ENCODE data around the gene BMPR1A.

The BMPR1A gene

DNA sequence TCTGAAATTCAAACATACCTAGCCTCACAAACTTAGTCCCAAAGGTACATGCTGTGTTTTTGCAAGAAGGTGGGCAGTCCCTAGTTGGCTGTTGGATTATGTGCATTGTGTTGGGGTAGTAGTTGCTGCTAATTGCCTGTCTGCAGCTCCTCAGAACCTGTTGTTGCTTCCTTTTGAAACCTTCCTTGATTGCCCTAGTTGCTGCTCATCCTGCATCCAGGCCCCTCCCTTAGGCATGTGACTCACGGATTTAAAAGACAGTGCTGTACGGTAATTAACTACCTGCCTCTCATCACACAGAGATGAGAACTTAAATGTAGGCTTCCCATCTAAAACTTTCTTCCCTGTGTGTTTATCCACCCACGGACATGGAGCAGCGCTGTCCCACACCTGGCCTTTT, 67.7 kb downstream of the BMPR1A start:
- TF ChIP-seq, protein P1, sequence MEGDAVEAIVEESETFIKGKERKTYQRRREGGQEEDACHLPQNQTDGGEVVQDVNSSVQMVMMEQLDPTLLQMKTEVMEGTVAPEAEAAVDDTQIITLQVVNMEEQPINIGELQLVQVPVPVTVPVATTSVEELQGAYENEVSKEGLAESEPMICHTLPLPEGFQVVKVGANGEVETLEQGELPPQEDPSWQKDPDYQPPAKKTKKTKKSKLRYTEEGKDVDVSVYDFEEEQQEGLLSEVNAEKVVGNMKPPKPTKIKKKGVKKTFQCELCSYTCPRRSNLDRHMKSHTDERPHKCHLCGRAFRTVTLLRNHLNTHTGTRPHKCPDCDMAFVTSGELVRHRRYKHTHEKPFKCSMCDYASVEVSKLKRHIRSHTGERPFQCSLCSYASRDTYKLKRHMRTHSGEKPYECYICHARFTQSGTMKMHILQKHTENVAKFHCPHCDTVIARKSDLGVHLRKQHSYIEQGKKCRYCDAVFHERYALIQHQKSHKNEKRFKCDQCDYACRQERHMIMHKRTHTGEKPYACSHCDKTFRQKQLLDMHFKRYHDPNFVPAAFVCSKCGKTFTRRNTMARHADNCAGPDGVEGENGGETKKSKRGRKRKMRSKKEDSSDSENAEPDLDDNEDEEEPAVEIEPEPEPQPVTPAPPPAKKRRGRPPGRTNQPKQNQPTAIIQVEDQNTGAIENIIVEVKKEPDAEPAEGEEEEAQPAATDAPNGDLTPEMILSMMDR (IDR thresholded peaks at IDR 0.05; ENCODE audit: borderline replicate concordance, control extremely low read depth, extremely low read depth, insufficient read depth, missing control alignments): no peak
- in situ Hi-C loops (cut with MboI; ENCODE audit: low sequenced_read_pairs, unreplicated experiment): no loop called here
- no peak for DNase-seq (ENCODE audit: low spot score)

DNA sequence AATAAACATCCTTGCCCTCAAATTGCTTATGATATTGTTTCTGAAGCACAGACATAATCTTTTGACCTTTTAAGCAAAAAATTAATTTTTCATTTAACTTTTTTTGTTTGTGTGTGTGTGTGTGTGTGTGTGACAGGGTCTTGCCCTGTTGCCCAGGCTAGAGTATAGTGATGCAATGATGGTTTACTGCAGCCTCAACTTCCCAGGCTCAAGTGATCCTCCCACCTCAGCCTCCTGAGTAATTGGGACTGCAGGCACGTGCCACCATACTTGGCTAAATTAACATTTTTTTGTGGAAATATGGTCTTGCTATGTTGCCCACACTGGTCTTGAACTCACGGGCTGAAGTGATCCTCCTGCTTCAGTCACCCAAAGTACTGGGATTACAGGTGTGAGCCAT, 68.9 kb downstream of the BMPR1A start:
- in situ Hi-C loops (cut with MboI; ENCODE audit: low sequenced_read_pairs, unreplicated experiment): no loop called here
- TF ChIP-seq, protein P1 (IDR thresholded peaks at IDR 0.05; ENCODE audit: borderline replicate concordance, control extremely low read depth, extremely low read depth, insufficient read depth, missing control alignments): no peak

DNA sequence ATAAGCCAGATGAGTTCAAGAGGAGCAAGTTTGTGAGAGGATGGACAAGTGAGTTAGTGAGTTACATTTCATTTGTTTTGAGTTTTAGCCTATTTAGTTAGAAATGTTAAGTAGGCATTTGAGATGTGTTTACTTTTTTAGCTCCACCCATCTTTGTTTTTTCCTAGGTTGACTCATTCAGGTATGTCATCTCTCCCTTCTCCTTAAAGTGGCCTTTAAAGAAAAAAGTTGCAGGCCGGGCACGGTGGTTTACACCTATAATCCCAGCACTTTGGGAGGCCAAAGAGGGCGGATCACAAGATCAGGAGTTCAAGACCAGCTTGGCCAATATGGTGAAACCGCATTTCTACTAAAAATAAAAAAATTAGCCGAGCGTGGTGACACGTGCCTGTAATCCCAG, 71.2 kb downstream of the BMPR1A start:
- no peak for DNase-seq (ENCODE audit: low spot score)
- TF ChIP-seq, protein P1 (IDR thresholded peaks at IDR 0.05; ENCODE audit: borderline replicate concordance, control extremely low read depth, extremely low read depth, insufficient read depth, missing control alignments): no peak
- in situ Hi-C loops (cut with MboI; ENCODE audit: low sequenced_read_pairs, unreplicated experiment): no loop called here

More for the DNA sequence above, 68.9 kb downstream of the BMPR1A start:
- DNase-seq (ENCODE audit: low spot score): no peak

DNA sequence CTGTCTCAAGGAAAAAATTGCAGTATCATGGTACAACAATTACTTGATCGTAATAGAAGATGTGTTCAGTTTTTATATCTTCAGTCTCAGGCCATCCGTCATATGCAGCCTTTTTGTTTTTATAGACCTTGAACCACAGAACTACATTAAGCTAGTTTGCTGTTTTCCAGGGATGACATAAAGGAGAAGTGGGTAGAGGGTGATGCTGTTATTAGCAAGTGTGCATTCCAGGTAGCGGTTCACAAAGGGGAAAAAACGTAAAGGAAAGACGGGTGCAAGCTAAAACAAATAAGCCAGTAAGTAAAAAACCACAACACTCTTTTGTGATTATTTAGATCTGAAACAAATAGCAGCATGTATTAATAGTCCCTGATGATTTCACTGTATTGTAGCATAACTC, 71.7 kb downstream of the BMPR1A start:
- DNase-seq (ENCODE audit: low spot score): no peak
- TF ChIP-seq, protein P1 (IDR thresholded peaks at IDR 0.05; ENCODE audit: borderline replicate concordance, control extremely low read depth, extremely low read depth, insufficient read depth, missing control alignments): no peak
- in situ Hi-C loops (cut with MboI; ENCODE audit: low sequenced_read_pairs, unreplicated experiment): no loop called here

DNA sequence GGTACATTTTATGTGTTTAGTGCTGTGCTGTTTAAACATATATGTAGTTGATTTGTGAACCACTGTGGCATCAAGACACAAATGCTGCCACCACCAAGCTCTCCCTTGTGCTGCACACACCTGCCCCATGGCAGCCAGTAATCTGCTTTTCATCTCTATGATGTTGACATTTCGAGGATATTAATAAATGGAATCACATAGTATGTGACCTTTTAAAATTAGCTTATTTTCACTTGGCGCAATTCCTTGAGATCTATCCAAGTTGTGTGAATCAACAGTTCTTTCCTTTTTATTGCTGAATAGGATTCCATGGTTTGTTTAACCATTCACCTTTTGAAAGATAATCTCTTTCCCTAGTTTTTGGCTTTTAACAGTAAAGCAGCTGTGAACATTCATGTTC, 73.1 kb downstream of the BMPR1A start:
- TF ChIP-seq, protein P1 (IDR thresholded peaks at IDR 0.05; ENCODE audit: borderline replicate concordance, control extremely low read depth, extremely low read depth, insufficient read depth, missing control alignments): no peak
- in situ Hi-C loops (cut with MboI; ENCODE audit: low sequenced_read_pairs, unreplicated experiment): no loop called here
- no peak for DNase-seq (ENCODE audit: low spot score)

DNA sequence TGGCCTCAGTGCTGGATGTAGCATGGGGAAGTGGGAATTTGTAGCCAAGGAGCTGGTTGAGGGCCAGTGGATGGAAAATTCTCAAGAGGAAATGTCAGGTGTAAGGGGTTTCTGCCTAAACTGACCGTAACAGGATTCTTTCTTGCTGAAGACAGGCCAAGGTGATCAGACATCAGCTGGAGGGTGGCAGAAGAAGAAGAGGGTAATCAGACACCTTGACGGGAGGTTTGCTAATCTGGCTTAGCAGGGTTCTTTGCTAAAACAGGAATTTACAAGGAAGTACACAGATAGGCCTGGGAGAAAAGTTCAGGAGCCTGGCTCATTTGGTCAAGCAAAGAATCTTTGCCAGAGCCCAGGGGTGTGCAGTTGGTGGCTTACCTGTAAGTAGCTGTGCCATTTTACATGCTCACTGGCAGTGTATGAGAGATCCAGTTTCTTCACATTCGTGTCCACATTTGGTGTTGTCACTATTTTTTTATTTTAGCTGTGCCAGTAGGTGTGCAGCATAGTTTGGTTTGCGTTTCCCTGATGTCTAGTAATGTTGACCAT, 73.7 kb downstream of the BMPR1A start:
- in situ Hi-C loops (cut with MboI; ENCODE audit: low sequenced_read_pairs, unreplicated experiment): no loop called here
- TF ChIP-seq, protein P1 (IDR thresholded peaks at IDR 0.05; ENCODE audit: borderline replicate concordance, control extremely low read depth, extremely low read depth, insufficient read depth, missing control alignments): no peak
- no peak for DNase-seq (ENCODE audit: low spot score)

Data from GM13976 (cell line).